ENCODE measurements around the gene NR2E1.

The NR2E1 gene

GRCh38 chr6:108156938-108157233, 8.9 kb upstream of the NR2E1 start:
- DNase-seq, result no peak

GRCh38 chr6:108157234-108157980, 8.4 kb upstream of the NR2E1 start:
- no peak for DNase-seq

DNA sequence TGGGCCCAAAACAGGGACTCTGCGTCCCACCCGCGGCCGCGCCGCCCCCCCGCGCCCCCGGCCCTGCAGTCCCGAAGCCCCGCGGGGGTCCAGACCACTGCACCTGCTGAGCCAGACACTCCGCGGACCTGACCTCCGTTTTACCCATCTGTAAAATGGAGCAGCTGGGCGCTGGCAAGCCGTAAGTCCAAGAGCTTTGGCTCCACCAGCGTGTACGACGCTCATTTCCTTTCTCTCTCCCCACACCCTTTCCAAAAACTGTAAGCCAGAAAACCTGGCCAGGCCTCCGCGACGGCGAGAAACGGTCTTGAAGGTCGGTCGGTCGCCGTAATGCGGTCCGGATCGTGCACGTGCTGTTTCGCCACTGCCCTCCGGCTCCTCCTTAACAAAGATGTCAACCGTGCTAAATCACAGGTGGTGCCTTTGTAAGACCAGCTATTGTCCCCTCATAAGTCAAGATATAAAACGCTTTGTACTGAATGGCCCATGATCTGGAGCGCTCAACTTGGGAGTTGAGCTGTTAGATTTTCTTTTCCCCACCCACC, 7.8 kb upstream of the NR2E1 start:
- DNase-seq, result no peak

DNA sequence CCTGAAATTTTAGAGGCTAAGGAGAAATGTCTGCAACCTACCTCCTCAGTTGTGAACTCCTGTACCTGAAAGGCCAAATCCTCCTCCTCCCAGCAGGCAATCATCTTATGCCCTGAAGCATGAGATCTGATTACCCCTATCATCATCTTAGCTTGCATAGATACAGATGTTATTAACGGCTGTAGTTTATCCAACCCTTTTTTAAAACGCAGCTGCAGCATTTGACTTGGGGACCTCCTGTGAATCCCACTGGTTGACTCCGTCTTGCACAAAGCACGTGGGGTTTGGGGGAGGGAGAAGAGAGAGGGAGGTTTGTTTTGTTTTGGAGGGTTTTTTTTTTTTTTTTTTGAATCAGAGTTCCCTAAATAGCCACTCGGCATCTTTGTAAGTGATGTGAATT, 5.8 kb upstream of the NR2E1 start:
- DNase-seq, result no peak

DNA sequence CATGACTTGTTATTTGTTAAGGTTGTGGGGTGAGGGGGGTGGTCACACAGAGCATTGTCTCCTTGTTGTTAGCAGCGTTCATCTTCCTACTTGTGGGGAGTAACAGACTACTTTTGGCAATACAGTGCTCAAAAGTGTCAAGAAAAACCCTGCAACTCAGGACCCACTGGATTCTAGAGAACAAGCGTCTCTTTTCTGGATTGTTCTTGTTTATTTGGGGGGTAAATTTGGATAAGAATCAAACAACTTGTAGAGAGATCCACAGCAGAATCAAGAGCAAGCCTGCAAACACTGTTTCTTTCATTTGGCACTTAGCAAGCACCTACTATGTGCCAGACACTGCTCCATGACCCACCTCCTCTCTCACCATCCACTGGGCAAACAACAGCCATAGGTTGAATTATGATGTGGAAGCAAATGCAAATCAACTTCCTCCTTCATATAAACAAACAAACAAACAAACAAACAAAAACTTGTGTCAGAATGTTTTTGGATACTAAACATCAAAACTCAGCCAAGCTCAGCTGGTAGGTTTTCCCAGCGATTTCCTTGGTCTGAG, 4.0 kb upstream of the NR2E1 start:
- DNase-seq, result no peak

GRCh38 chr6:108163267-108163643, 2.6 kb upstream of the NR2E1 start:
- no peak for DNase-seq

DNA sequence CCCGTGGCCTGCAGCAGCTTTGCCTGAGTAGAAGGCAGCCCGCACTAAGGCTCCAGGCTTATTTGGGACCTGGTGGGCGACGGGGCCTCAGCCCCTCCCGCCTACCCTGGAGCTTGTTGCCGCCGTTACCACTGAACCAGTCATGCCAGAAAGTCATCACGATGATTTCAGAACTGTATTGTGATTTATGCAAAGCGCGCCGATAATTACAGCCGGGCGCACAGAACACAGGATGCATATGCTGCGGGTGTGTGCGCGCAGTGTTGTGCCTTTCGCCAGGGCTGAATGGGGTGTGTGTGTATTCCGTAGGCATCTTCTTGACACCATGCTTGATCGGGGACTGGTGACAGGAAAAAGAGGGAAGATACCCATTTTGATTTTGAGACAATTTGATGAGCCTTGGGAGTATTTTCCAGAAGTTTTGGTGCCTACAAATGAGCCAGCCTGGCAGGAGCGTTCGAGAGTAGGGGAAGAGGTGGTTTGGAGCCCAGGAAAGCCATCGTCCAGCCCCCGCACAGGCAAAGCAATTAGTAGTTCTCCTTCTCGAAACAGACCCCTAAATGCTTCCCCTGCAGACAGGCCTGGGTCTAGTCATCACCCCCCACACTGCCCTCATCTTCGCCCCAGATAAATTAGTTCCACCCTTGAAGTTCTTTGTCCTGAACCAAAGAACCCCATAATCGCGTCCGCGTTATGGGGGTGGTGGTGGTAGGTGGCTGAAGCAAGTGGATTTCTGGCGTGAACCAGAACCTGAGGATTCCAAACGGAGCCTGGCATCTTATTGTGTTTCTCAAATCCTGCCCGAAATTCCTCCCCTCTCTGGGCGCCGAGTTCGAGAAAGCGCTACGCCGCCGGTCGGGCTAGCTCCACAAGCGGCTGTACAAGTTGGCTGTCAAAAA, 1.9 kb upstream of the NR2E1 start:
- DNase-seq, result no peak

GRCh38 chr6:108164543-108164814, 1.3 kb upstream of the NR2E1 start:
- no peak for DNase-seq

GRCh38 chr6:108164815-108165706, 761 bp upstream of the NR2E1 start:
- DNase-seq, result no peak

GRCh38 chr6:108166664-108167448, 1.0 kb downstream of the NR2E1 start:
- DNase-seq, result no peak

GRCh38 chr6:108167449-108168089, 1.7 kb downstream of the NR2E1 start:
- no peak for DNase-seq

- DNase-seq, result no peak
Observed at GRCh38 chr6:108168090-108168463, 2.3 kb downstream of the NR2E1 start.

GRCh38 chr6:108168501-108169463, 3.0 kb downstream of the NR2E1 start:
- no peak for DNase-seq

GRCh38 chr6:108169464-108170331, 3.9 kb downstream of the NR2E1 start:
- no peak for DNase-seq

DNA sequence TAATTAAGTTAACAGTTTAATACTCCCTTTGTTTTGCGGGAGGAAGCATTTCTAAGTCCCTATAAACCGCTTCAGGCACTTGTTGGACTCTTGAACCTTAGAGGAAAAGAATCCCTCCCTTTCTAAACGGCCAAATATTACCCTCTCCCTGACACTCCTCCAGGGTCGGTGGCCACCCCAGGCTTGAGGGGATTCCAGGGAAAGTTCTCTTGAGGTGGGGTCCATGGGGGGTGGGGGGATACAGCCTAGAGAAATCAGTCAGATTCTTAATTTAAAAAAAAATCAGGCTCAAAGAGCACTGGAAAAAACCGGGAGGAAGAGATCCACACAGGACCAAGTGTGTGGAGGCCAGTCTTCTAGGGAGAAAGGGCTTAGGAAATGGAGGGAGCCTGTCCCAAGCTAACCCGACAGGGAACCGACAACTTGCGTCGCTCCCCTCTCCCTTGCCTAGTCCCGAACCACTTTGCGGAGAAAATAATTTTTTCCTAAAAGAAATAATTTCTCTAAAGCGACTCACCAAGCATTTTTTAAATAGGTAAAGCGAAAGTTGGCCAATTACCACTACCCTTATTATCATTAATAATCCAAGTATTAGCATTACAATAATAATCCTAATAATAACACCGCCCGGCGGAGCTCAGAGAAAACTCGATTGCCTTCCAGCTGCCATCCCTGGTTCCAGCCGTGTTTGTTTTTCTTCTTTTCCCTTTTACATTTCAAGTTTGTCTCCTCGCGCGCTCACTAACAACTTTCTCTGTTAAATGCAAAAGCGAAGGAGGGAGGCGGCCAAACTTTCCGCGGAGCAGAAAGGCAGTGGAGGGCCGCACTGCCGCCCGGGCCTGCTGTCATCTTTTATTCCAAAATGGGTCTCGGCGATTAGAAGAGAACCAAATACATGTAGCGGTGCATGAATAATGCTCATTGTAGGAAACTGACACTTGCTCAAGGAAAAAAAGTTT, 4.8 kb downstream of the NR2E1 start:
- DNase-seq, result no peak

DNA sequence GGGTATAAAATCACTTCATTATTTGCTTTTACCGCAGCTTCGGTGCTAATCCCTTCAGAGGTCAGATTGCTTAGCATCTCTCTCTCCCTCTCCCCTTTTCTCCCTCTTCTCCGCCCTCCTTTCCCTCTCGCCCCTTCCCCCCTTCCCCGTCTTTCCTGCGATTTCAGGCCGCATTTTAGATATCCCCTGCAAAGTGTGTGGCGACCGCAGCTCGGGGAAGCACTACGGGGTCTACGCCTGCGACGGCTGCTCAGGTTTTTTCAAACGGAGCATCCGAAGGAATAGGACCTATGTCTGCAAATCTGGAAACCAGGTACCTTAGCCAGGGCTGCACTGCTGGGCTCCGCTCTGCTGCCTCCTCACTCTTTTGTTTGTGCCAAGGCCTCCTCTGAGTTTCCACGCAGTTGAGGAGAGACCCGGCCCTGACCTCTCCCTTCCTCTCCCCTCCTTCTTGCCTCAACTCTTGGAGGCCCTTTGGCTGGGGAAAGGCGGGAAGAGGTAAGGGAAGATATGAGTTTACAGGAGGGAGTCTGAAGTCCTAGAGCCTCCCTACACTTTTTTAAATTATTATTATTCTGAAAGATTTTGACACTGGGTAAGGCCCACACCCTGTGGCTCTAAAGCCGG, 5.6 kb downstream of the NR2E1 start:
- no peak for DNase-seq

- no peak for DNase-seq
Observed at GRCh38 chr6:108171918-108172516, 6.2 kb downstream of the NR2E1 start.

Measured in NK-92 treated with Interleukin-12 subunit alpha and Interleukin-12 subunit beta, amount 100 ng/mL, for 24 hours (cell line).